ENCODE measurements around the gene INVS.

GRCh38 chr9:100101608-100102007, 2.6 kb downstream of the INVS start:
- TF ChIP-seq CTCF (IDR thresholded peaks at IDR 0.05; ENCODE audit: low read length) (no peak), EZH2 (IDR thresholded peaks at IDR 0.05; ENCODE audit: borderline replicate concordance, low read length) (no peak)

Measured in OCI-LY1 (cell line).